DMS 273 (cell line): ENCODE measurements around the gene SAPCD2.

Source experiments
- DNase-seq: peaks from one replicate; lab custom pipeline; 2025; ENCODE audit not compliant: unreplicated experiment; lab: John Stamatoyannopoulos, UW

The SAPCD2 gene

DNA sequence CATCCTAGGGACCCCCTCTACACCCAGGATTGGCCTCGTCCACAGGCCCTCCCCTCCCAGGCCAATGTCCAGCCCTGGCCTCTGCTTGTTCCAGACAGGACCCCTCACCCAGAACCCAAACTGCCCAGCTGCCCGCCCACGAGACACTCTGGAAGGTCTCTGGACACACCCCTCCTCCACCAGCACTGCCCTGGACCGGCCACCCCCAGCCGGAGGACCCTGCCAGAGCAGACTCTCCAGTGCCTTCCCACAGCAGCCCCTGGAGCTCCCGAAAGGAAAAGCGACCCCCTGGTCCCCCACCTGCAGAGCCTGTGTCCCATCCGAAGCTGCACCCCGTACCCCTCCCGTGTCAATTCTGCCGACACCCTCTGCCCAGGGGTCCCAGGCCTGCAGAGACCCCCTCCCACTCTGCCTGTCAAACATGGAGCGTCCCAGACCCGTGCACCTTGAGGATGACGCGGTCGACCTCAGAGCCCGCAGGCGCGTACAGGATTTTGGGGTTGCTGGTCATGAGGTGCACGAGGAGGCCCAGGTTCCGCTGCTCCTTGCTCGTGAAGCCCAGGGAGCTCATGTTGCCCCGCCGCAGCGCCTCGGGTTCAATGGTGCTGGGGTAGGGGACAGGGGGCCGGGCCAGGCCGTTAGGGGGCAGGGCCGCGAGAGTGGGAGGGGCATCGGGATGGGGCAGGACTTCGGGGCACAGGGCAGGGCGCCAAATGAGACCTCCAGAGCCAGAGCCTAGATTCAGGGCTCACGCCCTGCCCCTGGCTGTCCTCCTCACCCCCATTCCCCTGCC lies 50.3 kb downstream of the SAPCD2 start:
- no peak for DNase-seq

DNA sequence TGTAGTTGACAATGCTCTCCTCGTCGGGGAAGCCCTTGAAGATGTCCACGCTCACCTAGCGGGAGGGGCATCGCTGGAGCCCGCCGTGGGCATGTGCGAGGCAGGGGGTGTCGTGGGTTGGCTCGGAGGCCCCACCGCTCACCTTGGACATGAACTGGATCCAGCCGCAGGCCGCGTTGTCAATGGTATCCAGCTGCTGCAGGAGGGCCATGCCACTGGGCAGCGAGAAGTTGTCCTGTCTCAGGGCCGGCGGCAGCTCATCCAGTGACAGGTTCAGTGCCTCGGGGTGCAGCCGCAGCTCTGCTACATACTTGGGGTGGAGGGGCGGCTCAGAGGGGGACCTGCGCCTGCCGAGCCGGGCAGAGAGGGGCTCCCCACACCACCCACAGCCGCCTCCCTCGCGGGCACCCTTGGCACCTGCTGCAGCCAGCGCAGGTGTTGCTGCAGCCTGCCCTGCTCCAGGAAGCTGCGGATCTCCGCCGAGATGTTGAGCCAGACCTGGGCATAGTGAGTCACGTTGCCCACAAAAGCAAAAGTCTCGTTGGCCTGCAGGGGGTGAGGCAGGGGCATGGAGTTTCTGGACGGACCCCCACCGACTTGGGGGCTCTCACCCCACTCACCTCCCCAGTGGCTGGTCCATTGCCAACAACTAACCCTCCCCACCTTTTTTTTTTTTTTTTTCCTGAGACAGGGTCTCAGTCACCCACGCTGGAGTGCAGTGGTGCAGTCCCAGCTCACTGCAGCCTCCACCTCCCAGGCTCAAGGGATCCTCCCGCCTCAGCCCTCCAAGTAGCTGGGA lies 51.4 kb downstream of the SAPCD2 start:
- no peak for DNase-seq

DNA sequence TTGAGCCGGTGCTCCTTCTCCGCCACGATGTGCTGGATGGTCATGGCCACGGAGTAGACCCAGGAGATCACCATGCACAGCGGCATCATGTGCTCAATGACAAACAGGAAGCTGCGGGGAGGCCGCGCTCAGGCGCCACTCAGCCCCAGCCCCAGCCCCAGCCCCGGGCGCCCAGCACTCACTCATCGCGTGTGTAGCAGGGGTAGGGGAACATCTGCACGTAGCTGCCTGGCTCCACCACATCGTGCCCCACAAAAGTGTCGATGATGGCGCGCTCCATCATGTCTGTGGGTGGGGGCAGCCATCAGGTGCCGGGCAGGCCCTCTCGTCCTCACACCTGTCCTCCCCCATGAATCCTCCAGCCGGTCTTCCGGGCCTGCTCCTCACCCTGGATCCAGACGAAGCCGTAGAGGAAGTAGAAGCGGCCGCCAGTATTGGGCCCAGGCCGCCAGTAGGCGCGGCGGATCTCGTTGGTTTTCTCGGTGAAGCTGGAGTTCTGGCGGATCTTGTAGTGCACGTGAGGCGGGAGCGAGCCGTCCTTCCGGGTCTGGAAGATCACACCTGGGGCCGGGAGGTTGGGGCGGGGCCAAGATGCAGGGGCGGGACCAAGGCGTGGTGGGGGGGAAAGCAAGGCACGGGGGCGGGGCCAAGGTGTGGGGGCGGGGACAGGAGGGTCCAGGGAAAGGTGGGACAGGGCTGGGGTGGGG lies 52.4 kb downstream of the SAPCD2 start:
- no peak for DNase-seq

DNA sequence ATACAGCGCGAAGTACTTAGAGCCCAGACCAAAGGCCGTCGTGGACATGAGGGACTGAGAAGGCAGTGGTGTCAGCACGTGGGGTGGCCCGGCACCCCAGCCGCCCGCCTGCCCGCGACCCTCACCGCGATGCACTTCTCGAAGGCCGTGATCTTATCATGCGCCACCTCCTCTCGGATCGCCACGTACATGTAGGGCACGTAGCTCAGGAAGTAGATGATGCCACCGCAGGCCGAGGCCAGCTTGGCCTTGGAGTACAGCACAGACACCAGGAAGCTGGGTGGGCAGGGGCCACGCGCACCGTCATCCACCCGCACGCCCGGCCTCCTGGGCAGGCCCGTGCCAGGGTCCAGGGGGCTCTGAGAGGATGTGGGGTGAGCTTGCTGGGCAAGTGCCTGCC lies 53.3 kb downstream of the SAPCD2 start:
- no peak for DNase-seq

DNA sequence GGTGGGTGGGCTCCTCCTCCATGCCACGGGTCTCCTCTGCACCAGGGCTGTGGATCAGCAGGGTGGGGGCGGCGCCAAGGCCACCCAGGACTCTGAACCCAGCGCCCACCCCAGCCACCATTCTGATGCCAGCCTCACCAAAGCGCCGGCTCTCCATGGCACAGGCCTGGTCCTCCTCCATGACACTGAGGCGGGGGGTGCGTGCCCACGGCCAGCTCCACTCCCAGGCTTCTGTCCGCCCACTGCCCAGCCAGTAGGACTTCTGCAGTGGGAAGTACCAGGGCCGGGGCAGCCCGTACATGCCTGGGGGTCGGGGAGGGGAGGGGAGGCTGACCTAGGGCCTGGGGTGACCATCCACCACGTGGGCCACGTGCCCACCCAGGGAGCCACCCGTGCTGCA lies 53.9 kb downstream of the SAPCD2 start:
- no peak for DNase-seq

DNA sequence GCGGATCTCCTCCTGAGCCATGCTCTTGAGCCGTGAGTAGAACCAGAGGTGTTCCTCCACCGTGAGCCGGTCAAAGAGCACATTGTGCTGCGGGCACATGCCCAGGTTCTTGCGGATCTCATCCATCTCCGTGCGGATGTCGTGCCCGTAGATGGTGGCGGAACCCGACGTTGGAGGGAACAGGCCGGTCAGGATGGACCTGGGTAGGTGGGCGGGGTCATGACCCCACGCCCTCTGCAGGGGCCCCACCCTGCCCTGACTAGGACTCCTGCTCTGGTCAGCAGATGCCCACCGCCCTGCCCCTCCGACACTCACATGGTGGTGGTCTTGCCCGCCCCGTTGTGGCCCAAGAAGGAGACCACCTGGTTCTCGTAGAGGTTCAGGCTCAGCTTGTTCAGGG lies 54.4 kb downstream of the SAPCD2 start:
- DNase-seq = no peak

DNA sequence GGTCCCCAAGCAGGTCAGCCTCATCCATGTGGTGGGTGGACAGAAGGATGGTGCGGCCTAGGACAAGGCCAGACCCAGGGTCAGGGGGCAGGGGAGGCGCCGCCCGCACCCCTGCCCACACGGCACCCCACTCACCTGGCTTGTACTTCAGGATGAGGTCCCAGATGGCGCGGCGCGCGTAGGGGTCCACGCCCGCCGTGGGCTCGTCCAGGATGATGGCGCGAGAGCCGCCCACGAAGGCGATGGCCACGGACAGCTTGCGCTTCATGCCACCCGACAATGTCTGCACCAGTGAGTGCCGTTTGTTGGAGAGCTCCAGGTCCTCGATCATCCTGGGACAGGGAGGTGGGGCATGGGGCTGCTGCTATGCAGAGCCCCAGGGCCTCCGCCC lies 54.8 kb downstream of the SAPCD2 start:
- DNase-seq = no peak

DNA sequence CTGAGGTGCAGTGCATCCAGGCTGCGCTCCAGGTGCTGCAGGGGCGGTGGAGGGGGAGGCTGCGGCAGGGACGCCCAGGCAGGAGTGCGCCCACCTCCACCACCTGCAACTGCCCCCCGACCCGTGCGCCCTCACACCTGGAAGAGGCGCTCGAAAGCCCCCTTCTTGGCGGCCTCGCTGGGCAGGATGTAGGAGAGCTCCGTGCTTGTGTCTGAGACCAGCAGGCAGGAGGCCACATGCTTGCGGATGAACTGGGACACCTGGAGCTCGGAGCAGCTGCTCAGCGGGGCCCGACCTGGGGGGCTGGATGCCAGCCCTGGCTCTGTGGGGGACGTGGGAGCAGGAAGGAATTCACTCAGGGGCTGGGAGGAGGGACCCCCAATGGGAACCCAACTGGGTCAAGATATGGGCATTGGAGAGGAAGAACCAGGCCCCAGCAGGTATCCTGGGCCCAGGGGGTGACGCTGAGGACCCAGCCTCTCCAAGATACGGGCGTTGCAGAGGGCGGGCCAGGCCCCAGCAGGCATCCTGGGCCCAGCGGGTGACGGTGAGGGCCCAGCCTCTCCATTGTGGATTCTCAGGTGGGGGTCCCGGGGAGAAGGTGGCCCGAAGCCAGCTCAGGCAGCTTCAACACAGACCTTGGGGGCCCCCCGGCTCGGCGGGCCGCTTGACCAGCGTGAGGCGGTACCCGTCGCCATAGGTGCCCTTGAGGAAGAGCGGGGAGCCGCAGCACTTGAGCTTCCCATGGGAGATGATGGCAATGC lies 55.4 kb downstream of the SAPCD2 start:
- no peak for DNase-seq

DNA sequence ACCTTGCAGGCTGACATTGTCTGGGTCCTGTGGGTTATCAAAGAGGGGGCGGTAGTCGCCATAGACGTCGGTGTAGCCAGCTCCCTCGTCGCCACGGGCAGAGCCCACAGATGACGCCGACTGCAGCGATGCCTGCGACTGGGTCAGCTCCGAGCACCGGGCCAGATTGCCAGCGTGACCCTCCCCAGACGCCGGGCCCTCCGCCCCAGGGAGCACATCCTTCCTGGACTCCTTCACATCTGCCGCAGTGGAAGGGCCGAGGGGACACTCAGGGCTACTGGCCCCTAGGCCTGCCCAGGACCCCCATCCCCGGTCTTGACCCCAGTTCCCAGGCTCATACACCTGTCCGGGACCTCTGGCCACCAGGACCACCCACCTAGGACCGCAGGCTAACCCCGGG lies 56.2 kb downstream of the SAPCD2 start:
- DNase-seq = no peak

DNA sequence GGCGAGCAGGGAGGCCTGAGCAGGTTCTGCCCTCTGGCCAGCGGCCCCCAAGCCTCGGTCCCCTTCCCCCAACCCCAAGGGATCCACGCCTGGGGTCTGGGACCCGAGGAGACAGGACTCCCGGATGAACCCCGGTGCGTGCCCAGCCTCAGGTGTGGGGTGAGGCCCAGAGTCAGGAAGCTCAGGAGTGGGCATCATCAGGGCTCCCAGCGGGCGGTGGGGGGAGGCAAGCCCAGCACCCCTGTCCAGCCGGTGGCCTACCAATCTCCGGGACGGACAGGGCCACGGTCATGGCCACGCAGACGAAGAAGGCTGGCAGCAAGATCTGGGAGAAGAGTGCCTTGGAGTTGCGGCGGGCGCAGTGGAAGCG lies 56.8 kb downstream of the SAPCD2 start:
- no peak for DNase-seq

DNA sequence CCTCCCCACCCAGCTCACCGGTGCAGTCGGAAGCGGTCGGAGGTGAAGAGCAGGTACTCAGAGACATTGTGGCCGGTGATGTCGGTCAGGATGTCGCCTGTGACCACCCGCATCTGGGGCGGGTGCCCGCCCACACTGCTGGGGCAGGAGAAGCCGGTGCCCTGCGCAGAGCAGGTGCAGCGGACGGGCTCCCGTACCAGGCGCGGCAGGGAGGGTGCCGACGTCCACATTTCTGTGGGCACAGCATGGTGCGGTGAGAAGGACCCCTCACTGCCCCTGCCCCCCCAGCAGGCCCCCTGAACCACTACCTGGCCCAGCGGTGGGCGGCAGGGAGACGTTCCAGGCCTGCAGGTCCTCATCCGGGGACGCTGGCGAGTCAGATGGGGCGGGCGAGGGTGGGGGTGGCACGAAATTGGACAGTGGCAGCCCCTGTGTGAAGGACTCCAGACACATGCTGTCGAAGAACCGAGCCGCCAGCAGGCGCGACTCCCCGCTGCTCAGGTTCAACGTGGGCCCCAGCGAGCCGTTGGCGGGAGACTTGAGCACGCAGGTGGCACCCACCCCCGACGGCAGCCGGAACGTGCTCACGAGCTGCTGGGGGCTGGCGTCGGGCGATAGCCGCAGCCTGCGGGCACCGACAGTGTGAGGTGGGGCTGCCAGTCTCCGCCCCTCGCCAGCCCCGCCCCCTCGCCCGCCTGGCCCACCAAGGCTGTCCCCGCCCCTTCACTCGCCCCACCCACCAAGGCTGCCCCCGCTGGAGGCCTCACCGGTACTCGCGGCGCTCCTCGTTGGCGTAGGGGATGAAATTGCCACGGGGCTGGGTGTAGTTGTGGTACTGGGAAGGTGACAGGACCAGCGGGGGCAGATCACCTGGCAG lies 57.4 kb downstream of the SAPCD2 start:
- DNase-seq = no peak
